Esophagus muscularis mucosa (tissue), 3 donors: ENCODE results near the gene LTBP4.

ENCODE experiments used
- POLR2AphosphoS5 ChIP-seq, 2 donors: sonication (generic); formaldehyde crosslinking; IDR thresholded peaks; one replicate each; pipeline ENCODE4 v1.6.1; 2017; ENCODE audit warnings: antibody characterized with exemption in 2 of 2
- TF ChIP-seq, protein P1 (sequence below), 3 experiments: fragments of 200-600 bp in 2 of 3; fragments of 450-650 bp in 1 of 3; sonication (generic) in 2 of 3; IDR thresholded peaks; one replicate each; pipeline ENCODE4 v1.5.1; 2017 to 2019; ENCODE audit warnings: antibody characterized with exemption in 3 of 3, mild to moderate bottlenecking in 2 of 3, moderate library complexity in 1 of 3

DNA sequence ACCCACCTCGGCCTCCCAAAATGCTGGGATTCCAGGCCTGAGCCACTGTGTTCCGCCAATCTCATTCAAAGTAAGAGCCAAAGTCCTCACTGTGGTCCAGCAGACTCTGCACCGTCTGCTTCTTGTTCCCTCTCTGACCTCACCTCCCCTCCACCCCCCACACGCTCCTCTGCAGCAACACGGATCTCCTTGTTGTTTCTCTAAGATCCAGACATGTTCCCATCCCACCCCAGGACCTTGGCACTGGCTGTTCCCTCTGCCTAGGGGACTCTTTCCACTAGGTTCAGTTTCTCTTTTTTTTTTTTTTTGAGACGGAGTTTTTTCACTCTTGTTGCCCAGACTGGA, 38.4 kb downstream of the LTBP4 start:
- TF ChIP-seq POLR2AphosphoS5 (IDR thresholded peaks at IDR 0.05) = no peak
- TF ChIP-seq, protein P1, sequence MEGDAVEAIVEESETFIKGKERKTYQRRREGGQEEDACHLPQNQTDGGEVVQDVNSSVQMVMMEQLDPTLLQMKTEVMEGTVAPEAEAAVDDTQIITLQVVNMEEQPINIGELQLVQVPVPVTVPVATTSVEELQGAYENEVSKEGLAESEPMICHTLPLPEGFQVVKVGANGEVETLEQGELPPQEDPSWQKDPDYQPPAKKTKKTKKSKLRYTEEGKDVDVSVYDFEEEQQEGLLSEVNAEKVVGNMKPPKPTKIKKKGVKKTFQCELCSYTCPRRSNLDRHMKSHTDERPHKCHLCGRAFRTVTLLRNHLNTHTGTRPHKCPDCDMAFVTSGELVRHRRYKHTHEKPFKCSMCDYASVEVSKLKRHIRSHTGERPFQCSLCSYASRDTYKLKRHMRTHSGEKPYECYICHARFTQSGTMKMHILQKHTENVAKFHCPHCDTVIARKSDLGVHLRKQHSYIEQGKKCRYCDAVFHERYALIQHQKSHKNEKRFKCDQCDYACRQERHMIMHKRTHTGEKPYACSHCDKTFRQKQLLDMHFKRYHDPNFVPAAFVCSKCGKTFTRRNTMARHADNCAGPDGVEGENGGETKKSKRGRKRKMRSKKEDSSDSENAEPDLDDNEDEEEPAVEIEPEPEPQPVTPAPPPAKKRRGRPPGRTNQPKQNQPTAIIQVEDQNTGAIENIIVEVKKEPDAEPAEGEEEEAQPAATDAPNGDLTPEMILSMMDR (IDR thresholded peaks at IDR 0.05) = no peak
